ENCODE measurements around the gene COPS7B. TPM values are rescaled to one million over a fixed set of nuclear protein-coding genes. Genes with fewer than 3 reads are reported as not detected.

Gene COPS7B
- total RNA-seq, 4 donors from 2014 or later, result 20.0 to 39.4 (median 24.8) TPM

- TF ChIP-seq CTCF (IDR thresholded peaks at IDR 0.05; ENCODE audit: low read depth), result no peak
Observed at GRCh38 chr2:231795525-231796327, 9.5 kb downstream of the COPS7B start.

DNA sequence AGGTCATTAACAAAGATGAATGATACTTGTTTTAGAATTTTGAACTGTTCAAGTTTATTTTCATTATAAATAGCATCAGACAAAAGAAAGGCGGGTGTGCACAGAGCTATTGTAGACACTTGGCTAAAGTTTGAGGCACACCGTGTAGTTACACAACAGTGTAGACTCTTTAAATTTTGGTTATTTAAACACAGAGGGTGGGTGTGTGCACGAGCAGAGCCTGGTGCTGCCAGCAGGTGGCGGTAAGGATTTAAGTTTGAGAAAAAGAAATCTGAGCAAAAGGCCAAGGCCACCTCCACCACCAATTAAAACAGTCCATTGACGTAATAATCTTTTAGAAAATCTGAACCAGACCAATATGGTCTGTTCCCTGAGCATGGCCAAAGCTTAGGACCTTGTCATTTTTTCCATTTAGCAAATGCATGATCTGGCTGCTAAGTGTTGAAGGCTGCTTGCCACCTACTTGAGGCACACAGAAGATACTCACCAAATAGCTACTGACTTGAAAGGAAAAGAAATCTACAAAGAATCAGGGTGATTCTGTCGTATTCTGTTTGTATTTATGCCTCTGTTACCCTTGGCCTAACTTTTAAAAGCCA lies 14.3 kb downstream of the COPS7B start:
- no peak for TF ChIP-seq CTCF (IDR thresholded peaks at IDR 0.05; ENCODE audit: low read depth)

GRCh38 chr2:231803501-231804138 lies 17.4 kb downstream of the COPS7B start:
- no peak for TF ChIP-seq CTCF (IDR thresholded peaks at IDR 0.05; ENCODE audit: low read depth)

DNA sequence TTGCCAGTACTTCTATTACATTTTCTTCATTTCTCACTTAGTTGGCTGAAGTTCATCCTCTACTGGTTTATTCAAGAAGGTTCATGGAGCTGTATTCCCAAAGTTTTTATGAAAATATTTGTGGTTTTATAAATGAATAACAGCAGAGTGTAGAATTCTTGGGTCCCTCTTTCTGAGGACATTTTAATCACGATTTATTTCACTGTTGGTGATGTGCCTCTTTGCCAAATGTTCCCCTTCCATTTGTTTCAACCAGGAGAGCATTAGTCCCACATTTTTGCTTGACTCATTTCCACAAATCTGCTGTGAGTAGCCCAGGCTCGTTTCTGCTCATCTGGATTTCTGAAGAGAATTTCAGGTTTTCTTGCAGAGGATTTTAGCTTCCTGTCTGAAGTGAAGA lies 20.8 kb downstream of the COPS7B start:
- no peak for TF ChIP-seq CTCF (IDR thresholded peaks at IDR 0.05; ENCODE audit: low read depth)

- TF ChIP-seq CTCF (IDR thresholded peaks at IDR 0.05; ENCODE audit: low read depth), result no peak
Observed at GRCh38 chr2:231810905-231811304, 24.7 kb downstream of the COPS7B start.

DNA sequence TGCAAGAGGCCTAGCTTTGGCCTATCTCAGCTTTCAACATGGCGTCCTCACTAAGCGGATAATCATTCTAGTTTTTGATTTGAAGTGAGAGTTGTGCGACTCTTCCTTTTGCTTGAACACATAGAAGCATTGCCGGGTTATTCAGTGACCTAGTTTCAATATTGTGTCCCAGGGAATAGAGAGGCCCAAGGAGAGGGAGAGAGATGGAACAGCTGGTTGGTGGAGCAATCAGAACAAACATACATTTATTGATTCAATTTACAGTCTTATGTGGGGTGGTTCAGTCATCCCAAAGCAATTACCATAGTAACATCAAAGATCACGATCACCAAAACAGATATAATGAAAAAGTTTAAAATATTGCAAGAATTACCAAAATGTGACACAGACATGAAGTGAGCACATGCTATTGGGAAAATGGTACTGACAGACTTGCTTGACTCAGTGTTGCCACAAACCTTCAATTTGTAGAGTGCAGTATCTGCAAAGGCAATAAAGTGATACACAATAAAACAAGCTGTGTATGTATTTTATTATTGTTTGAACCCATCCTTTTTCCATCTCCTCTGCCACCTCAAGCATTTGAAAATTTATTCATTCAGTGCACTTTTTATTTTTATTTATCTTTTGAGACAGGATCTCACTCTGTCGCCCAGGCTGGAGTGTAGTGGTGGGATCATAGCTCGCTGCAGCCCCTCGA lies 30.2 kb downstream of the COPS7B start:
- TF ChIP-seq CTCF (IDR thresholded peaks at IDR 0.05; ENCODE audit: low read depth), result no peak
